ENCODE measurements around the gene NDOR1. TPM values are rescaled to one million over a fixed set of nuclear protein-coding genes. Genes with fewer than 3 reads are reported as not detected.
A peak's percentile ranks its signal among the peaks of the same experiment; 100 is the strongest.

Gene NDOR1
- total RNA-seq, 2 donors from 2014 or later, result 6.7 to 8.1 TPM

- intact Hi-C loops (cut with DNase I), result loop anchor here in 1 of 2 donors (5.0 kb wide), 1 partner anchor 109 kb away; no protein-coding TSS in a partner anchor
- no peak for DNase-seq (ENCODE audit: low spot score)
Measured at GRCh38 chr9:137226338-137227053, 21.0 kb downstream of the NDOR1 start.

GRCh38 chr9:137227054-137227852 is 21.8 kb downstream of the NDOR1 start, which contains the start of gene RNF224:
TSS of gene RNF224 (plus strand) at chr9:137227502. CDS start at chr9:137228336, 834 bp downstream.
- DNase-seq (ENCODE audit: low spot score), result peak; percentile 92
- intact Hi-C loops (cut with DNase I), result loop anchor here in 1 of 2 donors (5.0 kb wide), 1 partner anchor 110 kb away; no protein-coding TSS in a partner anchor

- DNase-seq (ENCODE audit: low spot score), result no peak
- intact Hi-C loops (cut with DNase I), result loop anchor here in 1 of 2 donors (5.0 kb wide), 1 partner anchor 111 kb away; no protein-coding TSS in a partner anchor
Measured at GRCh38 chr9:137227853-137228505, 22.5 kb downstream of the NDOR1 start.

DNA sequence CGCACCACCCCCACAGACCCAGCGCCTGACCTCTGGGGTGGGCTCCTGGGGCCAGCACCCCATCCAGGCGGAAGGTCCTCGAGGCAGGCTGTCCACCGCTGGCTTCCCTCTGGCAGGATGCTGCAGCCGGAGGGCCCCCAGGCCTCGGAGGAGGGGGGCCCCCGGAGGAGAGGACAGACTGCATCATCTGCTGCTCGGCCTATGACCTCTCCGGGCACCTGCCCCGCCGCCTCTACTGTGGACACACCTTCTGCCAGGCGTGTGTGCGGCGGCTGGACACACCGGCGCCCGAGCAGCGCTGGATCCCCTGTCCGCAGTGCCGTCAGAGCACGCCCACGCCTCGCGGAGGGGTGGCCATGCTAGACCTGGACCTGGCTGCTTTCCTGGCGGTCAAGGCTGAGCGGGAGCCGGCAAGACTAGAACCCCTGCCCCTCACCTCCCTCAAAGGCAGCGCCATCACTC is 23.0 kb downstream of the NDOR1 start:
- intact Hi-C loops (cut with DNase I), result loop anchor here in 1 of 2 donors (5.0 kb wide), 1 partner anchor 111 kb away; no protein-coding TSS in a partner anchor
- DNase-seq (ENCODE audit: low spot score), result no peak

DNA sequence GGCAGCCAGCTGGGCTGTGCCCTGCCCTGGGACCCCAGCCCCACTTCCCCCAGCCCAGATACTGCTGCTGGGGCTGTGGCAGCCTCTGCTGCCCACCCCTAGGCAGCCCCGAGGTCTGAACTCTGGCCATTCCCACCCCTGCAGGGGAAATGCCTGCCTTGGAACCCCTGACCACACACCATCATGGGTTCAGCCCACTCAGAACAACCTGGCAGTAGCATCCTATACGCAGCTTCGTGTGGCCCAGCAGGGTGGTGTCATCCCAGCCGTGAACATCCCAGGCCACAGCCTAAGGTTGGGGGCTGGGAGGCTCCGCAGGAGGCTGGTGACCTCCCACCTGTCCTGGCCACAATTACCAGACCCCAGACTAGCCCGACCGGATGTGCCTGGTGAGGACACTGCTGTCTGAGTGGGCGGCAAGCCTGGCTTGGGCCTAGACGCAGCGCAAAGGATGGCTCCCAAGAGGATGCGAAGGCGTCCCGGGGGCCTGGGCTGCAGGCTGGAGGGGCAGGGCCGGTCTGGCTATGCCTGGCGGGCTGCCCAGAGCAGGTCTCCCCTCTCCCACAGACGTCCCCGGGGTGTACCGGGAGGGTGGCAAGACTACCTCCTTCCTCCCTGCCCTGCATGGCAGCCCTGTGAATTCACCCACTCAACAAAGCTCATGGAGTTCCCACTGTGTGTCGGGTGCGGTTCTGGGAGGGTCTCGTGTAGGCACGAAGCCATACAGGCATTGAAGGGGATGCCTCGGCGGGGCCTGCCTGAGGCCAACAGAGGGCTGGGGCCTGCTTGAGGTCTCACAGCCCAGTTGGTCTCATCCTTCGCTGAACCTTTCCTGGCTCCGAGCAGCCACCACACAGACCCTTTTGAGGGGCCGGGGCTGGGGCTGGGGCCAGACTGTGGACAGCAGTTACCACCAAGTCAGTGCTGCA is 23.7 kb downstream of the NDOR1 start:
- intact Hi-C loops (cut with DNase I), result loop anchor here in 1 of 2 donors (1.0 to 5.0 kb wide), 2 partner anchors 28 to 112 kb away; no protein-coding TSS in a partner anchor

DNA sequence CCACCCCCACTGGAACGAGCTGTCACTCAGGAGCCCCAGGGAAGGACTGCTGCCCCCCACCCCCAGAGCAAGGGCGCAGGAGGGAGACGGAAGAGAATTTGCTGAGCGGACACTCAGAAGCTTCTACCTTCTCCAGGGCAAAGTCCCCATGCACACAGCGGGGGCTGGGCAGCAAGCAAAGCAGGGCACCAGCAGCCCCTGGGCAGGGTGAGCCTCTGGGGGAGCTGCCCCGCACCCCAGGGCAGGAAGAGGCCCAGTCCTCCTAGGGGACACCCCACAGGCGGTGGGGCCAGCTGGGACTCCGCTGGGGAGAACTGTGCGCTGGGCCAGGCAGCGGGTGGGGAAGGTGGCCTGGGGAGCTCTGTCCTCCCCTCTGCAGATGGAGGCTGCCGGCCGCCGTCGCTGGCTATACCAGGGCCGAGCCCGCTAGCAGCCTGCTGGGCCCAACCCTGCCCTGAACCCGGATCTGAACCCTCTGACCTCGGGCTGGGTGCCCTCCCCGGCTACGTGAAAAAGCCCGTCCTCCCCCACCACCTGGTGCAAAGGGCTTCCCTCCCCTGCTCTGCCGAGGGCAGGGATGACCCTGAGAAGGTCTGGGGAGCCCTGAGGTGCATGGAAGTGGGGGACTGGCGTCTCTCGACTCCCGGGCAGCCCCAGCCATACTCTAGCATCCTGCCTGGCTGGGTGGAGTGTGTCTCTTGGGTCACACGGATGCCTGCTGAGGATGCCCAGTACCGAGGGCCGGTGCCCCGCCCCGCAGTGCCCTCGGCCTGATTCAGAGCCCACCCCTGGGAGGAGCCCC is 24.6 kb downstream of the NDOR1 start:
- no peak for DNase-seq (ENCODE audit: low spot score)
- intact Hi-C loops (cut with DNase I), result loop anchor here in 1 of 2 donors (1.0 to 5.0 kb wide), 2 partner anchors 27 to 113 kb away; no protein-coding TSS in a partner anchor

More for the DNA sequence above, 23.7 kb downstream of the NDOR1 start:
- no peak for DNase-seq (ENCODE audit: low spot score)

- DNase-seq (ENCODE audit: low spot score), result no peak
- intact Hi-C loops (cut with DNase I), result no loop called here
Measured at GRCh38 chr9:137230705-137231371, 25.3 kb downstream of the NDOR1 start, which contains the start of gene SLC34A3. TSS of gene SLC34A3 (plus strand) at chr9:137230901. CDS start at chr9:137231703, 802 bp downstream.

DNA sequence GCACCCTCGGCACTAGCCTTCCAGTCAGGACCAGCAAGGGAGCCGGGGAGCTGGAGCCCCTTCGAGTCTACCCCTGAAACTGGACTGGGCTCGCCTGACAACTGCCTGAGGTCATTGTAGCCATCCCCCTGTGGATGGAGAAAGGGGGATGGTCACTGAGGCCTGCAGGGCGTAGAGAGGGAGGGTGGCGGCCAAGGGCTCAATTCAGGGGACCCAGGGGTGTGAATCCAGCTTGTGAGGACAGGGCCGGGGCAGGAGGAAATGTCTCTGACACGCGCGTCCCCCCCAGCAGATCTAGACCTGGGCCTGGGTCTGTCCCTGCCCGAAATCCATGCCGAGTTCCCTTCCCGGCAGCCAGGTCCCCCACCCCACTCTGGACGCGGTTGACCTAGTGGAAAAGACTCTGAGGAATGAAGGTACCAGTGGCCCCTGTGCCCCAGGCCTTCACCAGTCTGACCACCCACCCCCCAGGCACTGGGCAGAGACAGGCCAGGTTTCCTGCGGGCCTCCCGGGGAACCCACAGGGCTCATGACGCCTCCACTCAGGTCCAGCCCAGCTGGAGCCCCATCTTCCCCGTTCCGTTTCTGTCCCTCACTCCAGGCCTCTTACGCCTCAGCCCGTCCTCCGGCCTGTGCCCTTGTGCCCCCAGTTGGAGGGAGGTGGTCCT is 26.0 kb downstream of the NDOR1 start:
- DNase-seq (ENCODE audit: low spot score), result no peak
- intact Hi-C loops (cut with DNase I), result no loop called here

DNA sequence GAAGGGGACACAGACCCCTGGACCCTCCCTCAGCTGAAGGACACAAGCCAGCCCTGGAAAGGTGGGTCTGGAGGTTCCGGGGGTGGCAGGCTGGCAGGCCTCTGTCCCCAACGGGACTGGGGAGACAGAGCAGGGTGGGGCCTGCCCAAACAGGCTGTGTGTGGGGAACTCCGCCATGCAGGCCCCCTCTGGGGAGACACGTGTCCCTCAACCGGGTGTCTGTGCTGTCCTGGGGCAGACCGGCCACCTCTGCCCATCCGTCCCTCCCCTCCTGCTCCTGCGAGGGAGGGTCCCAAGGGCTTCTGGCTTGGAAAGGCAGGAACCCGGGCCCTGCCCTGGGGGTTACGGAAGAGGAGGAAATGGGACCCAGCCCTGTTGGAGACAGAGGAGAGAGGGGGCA is 26.6 kb downstream of the NDOR1 start:
- no peak for DNase-seq (ENCODE audit: low spot score)
- intact Hi-C loops (cut with DNase I), result no loop called here

- intact Hi-C loops (cut with DNase I), result no loop called here
- DNase-seq (ENCODE audit: low spot score), result no peak
Measured at GRCh38 chr9:137232510-137232909, 27.0 kb downstream of the NDOR1 start.

DNA sequence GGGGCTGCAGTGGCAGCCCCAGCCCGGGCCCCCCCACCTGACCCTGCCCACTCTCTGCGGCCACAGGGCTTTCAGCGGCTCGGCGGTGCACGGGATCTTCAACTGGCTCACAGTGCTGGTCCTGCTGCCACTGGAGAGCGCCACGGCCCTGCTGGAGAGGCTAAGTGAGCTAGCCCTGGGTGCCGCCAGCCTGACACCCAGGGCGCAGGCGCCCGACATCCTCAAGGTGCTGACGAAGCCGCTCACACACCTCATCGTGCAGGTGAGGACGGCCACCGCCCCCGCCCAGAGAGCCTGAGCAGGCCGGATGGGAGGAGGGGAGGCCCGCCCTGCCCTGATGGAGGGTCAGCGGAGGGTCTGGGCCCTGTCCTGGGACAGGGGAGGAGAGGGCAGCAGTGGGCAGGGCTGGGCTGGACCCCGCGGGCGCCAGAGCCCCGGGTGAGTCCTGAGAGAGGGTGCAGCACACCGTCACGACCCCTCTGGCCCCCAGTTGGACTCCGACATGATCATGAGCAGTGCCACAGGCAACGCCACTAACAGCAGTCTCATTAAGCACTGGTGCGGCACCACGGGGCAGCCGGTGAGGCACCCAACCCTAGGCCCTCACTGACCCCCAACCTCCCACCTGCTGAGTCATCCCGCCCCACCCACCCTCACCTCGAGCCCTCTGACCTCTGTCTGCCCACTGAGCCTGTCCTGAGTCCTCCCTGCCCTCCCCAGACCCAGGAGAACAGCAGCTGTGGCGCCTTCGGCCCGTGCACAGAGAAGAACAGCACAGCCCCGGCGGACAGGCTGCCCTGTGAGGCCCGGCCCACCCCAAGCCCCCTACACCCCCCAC is 27.9 kb downstream of the NDOR1 start:
- DNase-seq (ENCODE audit: low spot score), result no peak
- intact Hi-C loops (cut with DNase I), result no loop called here

GRCh38 chr9:137234055-137234697 is 28.7 kb downstream of the NDOR1 start:
- intact Hi-C loops (cut with DNase I), result no loop called here
- DNase-seq (ENCODE audit: low spot score), result no peak

GRCh38 chr9:137234758-137235423 is 29.4 kb downstream of the NDOR1 start:
- intact Hi-C loops (cut with DNase I), result no loop called here
- no peak for DNase-seq (ENCODE audit: low spot score)

- intact Hi-C loops (cut with DNase I), result no loop called here
- DNase-seq (ENCODE audit: low spot score), result no peak
Measured at GRCh38 chr9:137235424-137236237, 30.1 kb downstream of the NDOR1 start.
